Stimulated activated naive CD8-positive, alpha-beta T cell treated with anti-CD3 and anti-CD28 coated beads, Interleukin-15, Interleukin-2, amounts not matched to agents 100 U/mL and 50 U/mL, for 24 hours (primary cell): Measurements from ENCODE around the gene SDF4.
A peak's percentile ranks its signal among the peaks of the same experiment; 100 is the strongest.

ENCODE experiments used
- ATAC-seq: fragments of 150-1000 bp; cut with Tn5 transposase; one replicate; pipeline ENCODE4 v1.10.0; 2021
- DNase-seq: peaks from one replicate; pipeline ENCODE4 v3.0.0; 2021

The SDF4 gene

DNA sequence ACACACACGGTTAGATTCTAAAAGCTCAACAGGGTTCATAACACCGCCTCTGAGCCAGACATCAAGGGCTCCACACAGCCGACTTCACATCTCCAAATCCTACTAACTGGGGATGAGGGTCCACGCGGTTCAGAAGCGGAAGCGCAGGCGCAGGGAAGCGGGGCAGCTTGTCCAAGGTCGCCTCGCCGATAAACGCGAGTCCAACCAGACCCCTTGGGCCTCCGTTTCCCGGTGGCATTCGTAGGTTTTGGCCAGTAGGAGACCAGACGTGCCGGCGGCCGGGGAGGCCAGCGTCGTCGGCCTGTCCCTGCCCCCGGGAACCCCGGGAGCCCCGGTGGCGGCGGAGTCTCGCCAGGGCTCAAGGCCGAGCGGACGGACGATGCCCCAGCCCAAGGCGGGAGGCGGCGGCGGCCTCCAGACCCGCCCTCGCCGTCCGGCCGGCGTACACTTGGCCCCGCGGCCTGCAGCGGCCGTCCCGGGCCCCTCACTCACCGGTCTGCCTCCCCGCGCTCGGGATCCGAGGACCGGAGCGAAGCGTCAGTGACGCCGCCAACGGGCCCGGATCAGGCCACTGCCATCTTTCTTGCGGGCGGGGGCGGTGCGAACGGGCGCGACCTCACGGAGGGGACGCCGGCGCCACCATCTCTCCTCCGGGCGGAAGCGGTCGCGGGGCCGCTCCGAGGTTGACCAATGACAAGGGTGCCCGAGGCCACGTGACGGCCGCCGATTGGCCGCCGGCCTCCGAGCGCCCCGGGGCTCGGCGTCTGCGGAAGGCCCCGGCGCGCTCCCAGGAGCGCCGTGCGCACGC is at the start of gene SDF4:
Gene SDF4, minus strand, starts transcription at position 602 of the 808 bp plus-strand sequence. CDS start 3,229 bp downstream, outside the sequence.
- DNase-seq, result peak; percentile 98
- peak; percentile 93 for ATAC-seq

GRCh38 chr1:1280782-1281481 is 49.1 kb upstream of the SDF4 start:
- ATAC-seq (peak; percentile 8), DNase-seq (no peak)

DNA sequence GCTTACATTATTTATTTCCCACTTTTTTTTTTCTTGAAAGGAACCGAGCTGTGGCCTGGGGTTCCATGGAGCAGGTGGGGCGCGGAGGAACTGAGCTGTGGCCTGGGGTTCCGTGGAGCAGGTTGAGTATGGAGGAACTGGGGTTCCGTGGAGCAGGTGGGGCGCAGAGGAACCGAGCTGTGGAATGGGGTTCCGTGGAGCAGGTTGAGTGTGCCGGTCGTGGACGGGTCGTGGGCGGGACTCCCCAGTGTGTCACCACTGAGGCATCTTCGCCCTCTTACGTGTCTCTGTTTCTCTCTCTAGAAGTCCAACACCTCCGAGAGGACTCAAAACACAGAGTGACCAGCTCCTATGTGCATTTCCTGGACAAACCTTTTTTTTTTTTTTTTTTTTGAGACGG is 47.2 kb upstream of the SDF4 start:
- no peak for DNase-seq
- no peak for ATAC-seq

GRCh38 chr1:1278620-1279019 is 46.8 kb upstream of the SDF4 start:
- no peak for ATAC-seq
- DNase-seq, result no peak

GRCh38 chr1:1275836-1276235 is 44.0 kb upstream of the SDF4 start:
- ATAC-seq, result no peak

DNA sequence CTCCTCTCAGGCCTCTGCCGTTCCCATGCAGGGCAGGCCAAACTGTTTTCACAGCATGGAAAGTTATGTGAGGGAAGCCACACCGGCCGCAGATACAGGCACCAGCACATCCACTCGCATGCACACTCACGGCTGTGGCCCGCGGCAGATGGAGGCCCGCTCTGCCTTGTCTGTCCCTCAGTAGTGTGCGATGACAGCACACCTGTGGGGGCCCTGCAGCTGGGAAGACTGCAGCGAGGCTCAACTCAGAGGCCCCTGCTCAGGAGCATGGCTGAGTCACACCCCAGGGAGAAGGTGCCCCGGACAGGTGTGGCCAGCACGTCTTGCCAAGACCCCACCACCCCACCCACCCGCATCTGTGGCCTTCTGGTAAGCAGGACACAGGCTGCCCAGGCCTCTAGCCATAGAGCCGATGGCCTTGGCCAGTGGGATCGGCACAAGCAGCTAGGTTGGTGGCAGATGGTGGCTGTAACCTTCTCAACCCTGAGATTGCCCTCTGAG is 43.2 kb upstream of the SDF4 start:
- ATAC-seq, result no peak
- DNase-seq, result no peak

More at GRCh38 chr1:1275836-1276235, 44.0 kb upstream of the SDF4 start:
- DNase-seq, result no peak

DNA sequence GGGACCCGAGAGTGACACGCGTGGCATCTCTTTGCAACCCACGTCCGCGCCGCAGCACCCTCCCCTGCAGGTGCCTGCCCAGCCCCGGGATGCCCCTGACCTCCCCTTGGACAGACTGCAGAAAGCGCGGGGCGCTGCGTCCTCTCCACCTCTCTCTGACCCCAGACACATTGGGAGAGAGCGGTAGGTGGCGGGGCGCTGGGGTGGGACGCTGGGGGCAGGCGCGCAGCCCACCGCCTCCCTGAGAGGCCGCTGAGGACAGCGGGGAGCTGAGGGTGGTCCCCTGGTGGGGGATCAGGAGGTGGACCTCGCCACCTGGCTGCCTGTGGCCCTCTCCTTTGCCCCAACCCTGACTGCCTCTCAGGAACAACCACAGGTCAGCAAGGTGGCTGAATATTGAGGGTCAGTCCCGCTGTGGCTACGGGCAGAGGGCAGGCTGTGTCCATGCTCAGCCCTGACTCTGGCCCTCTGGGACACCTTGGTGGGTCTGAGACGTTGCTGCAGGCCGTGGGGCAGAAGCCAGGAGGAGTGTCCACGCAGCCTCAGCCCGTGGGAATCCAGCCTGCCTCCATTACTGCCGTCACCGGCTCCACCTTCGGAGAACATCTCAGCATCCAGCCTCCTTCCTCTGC is 42.6 kb upstream of the SDF4 start:
- DNase-seq (no peak), ATAC-seq (no peak)

- DNase-seq, result peak; percentile 95
- ATAC-seq, result peak; percentile 93
These were observed 41.9 kb upstream of the SDF4 start, which contains the start of gene UBE2J2 for GRCh38 chr1:1273512-1274298. Gene UBE2J2, minus strand, starts transcription at chr1:1273854. Its CDS starts 5,862 bp downstream, at chr1:1267992.

GRCh38 chr1:1273209-1273511 is 41.4 kb upstream of the SDF4 start:
- ATAC-seq, result no peak
- no peak for DNase-seq

DNA sequence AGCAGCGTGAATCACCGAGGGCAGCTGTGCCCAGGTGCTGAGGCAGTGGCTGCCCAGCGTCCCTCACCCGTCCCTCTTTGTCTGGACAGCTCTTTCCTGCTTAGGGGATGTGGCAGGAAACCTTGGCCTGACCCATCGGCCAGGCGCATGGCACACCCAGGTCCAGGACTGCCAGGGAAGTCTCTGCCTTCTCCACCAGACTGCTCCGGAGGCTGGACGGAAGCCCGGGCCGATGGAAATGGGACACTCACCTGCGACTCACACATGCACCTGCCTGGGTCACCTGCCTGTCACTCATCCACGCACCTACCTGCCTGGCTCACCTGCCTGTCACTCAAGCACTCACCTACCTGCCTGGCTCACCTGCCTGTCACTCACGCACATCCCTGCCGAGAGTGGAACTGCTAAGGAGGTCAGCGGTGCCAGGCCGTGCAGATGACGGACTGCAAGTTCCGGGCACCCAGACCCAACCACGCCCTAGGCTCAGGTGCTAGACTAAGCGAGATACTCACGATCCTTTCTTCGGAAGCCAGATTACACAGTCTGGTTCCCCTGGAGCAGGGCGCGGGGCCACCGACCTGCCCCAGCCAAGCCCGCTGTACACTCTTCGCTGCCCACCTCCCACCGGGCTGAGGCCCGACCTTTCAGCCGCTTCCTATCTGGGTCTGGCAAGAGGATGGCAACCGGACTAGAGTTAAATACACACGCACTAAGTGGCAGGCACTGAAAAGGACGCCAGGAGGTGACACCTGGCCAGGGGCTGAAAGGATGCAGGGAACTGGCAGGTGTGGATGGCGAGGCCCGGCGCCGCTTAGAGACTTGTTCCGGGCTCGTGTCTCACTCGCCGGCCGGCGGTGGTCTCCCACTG is 40.8 kb upstream of the SDF4 start:
- DNase-seq (no peak), ATAC-seq (no peak)

DNA sequence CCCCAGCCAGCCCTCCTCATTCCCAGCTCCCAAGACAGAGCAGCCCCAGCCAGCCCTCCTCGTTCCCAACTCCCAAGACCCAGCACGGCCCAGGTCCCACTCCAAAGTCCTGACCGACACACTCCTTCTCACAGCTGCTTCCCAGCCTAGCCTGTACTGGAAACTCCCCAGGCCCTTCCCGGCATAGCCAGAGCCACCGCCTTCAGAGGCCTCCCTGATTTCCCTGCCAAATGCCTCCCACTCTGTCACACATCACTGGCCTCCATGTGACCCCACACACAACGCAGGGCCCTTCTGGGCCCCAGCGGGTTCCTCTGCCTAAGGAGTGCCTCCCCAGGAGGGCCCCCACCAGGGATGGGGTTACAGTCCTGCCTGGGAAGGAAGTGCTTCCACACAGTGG is 39.0 kb upstream of the SDF4 start:
- ATAC-seq, result no peak

DNA sequence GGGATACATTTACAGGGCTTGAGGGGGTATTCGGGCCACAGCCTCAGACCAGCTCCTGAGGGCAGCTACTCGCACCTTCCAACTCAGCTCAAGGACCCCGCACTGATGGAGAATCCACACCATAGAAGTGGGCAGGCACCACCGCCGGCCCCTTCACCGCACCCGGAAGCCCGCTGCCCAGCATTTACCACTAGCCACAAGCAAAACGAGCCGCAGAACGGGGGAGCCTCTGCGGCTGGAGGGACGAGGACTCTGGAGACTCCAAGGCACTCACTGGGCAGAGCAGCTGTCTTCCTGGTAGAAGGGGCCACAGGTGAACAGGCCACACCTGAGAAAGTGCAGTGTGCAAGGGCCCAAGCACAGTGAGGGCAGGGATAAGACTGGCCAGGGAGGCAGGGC is 36.5 kb upstream of the SDF4 start:
- ATAC-seq (no peak), DNase-seq (no peak)

More for the DNA sequence above, 39.0 kb upstream of the SDF4 start:
- no peak for DNase-seq

GRCh38 chr1:1267488-1268283 is 35.9 kb upstream of the SDF4 start:
- DNase-seq, result no peak
- ATAC-seq, result no peak

- no peak for ATAC-seq
- DNase-seq, result no peak
These were observed 33.1 kb upstream of the SDF4 start for GRCh38 chr1:1264868-1265272.

- ATAC-seq (no peak), DNase-seq (no peak)
These were observed 32.2 kb upstream of the SDF4 start for GRCh38 chr1:1264026-1264425.

DNA sequence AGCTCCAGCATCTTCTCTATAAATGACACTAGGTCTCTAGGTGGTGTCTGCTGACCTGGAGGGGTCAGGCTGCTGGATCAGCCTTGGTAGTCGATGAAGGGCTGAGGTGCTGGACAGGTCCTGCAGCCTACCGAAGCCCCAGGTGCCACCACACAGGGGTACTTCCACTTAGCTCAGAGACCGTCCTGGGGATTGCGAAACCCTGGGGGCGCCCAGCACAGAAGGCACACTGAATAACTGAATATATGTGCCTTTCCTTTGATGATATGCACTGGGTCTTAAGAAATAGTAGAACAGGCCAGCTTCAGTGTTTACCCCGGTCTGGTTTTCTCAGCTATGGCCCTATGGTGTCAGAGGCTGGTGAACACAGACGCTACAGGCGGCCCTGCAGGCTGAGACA is 31.0 kb upstream of the SDF4 start:
- ATAC-seq, result no peak
- no peak for DNase-seq

- DNase-seq, result no peak
- ATAC-seq, result no peak
These were observed 30.3 kb upstream of the SDF4 start for GRCh38 chr1:1262071-1262470.

DNA sequence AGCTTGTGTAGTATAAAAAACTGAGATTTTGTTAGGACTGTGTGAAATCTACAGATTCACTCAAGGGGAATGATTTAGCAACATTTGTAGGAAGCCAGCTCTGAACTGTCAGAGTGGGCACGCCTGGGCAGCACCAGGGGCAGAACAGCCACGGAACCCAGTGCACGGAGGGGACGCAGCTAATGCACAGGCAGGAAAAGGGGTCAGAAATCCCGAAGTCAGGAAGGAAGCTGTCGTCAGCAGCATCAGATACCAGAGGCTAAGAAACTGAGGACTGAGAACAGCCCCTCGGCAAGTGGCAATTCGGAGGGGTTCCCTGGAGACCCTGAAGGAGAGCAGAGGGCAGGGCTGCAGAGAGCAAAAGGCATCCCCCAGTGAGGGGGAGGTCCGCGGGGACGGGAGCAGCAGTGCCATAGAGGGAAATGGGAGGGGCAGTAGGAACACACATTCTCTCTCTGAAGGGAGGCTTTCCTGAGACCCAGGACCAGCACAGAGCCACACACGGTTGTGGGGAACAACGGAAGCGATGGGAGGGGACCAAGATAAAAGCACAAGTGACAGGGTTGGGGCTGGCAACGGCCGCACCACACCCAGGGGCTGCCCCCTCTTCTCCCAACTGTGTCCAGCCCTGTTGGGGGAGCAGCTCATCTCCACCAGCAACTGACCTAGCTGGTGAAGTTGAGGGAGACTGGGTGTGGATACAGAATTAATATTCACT is 29.2 kb upstream of the SDF4 start:
- no peak for DNase-seq
- ATAC-seq, result no peak

GRCh38 chr1:1259951-1260600 is 28.3 kb upstream of the SDF4 start:
- no peak for DNase-seq
- ATAC-seq, result no peak
